Small intestine (tissue), 7 donors: ENCODE data around the gene TXNDC17. TPM values are rescaled to one million over a fixed set of nuclear protein-coding genes. Genes with fewer than 3 reads are reported as not detected.
"Not testable (repeated sequence)": the region's sequence is repeated elsewhere in the genome, so short reads cannot be mapped to it uniquely, and the experiment has no call there.

Source experiments
- DNase-seq, 2 donors: peaks; one replicate each; pipeline versions ENCODE4 v3.0.0 to v3.0.0-alpha.2; 2013
- FAIRE-seq: peaks from 2 replicates; lab custom pipeline; 2012; peaks lifted over from hg19 to GRCh38; lab: Jason Lieb, UNC
- H3K27ac ChIP-seq, 3 donors: one replicate each; pipeline ENCODE4 v1.5.1; 2013; ENCODE audit warnings: low read length in 2 of 3, mild to moderate bottlenecking in 2 of 3, control low read depth in 1 of 3, inconsistent platforms in 1 of 3, low read depth in 1 of 3, moderate library complexity in 1 of 3
- H3K27me3 ChIP-seq, 3 donors: one replicate each; pipeline ENCODE4 v1.6.1; 2013; ENCODE audit warnings: low read length in 3 of 3, inconsistent platforms in 1 of 3; ENCODE audit not compliant: control insufficient read depth in 3 of 3, insufficient read depth in 3 of 3
- H3K36me3 ChIP-seq, 3 donors: one replicate each; pipeline ENCODE4 v1.6.1; 2013; ENCODE audit warnings: low read length in 3 of 3, inconsistent platforms in 1 of 3, low read depth in 1 of 3, mild to moderate bottlenecking in 1 of 3, moderate library complexity in 1 of 3; ENCODE audit not compliant: control insufficient read depth in 3 of 3, insufficient read depth in 2 of 3
- H3K4me1 ChIP-seq, 3 donors: one replicate each; pipeline ENCODE4 v1.6.1; 2013; ENCODE audit warnings: low read length in 2 of 3, inconsistent platforms in 1 of 3, low read depth in 1 of 3, mild to moderate bottlenecking in 1 of 3, moderate library complexity in 1 of 3; ENCODE audit not compliant: control insufficient read depth in 3 of 3, insufficient read depth in 2 of 3
- H3K4me3 ChIP-seq, 3 donors: one replicate each; pipeline ENCODE4 v1.5.1; 2013; ENCODE audit warnings: low read length in 3 of 3, control low read depth in 1 of 3, inconsistent platforms in 1 of 3, low read depth in 1 of 3, mild to moderate bottlenecking in 1 of 3, moderate library complexity in 1 of 3
- H3K9me3 ChIP-seq, 2 donors: one replicate each; pipeline ENCODE4 v1.6.1; 2013; ENCODE audit warnings: low read depth in 1 of 2, low read length in 1 of 2; ENCODE audit not compliant: control insufficient read depth in 2 of 2, insufficient read depth in 1 of 2
- WGBS, 3 donors: extraction: QIAGEN DNeasy Blood & Tissue Kit; methylation state at CpG; one replicate each; pipeline ENCODE4 v1.1.7; 2013; 5-methylcytosine and 5-hydroxymethylcytosine counted together
- polyA plus RNA-seq, 4 donors: library from polyadenylated mRNA; stranded (reverse) in 3 of 4; unstranded in 1 of 4; fragments of 200-250 nt in 3 of 4; fragments of 120-200 nt in 1 of 4; gene quantifications; one replicate each; pipeline versions ENCODE4 v1.2.1 to v1.2.3, GENCODE V29; 2013
- donor health status: healthy with polysubstance abuse.
- donor health status: control.
- donor health status: control.
- donor health status: Bipolar disorder and iron deficiency.
- donor health status: healthy.

TXNDC17 gene
- polyA plus RNA-seq, 4 donors, result 137 to 647 (median 322) TPM

DNA sequence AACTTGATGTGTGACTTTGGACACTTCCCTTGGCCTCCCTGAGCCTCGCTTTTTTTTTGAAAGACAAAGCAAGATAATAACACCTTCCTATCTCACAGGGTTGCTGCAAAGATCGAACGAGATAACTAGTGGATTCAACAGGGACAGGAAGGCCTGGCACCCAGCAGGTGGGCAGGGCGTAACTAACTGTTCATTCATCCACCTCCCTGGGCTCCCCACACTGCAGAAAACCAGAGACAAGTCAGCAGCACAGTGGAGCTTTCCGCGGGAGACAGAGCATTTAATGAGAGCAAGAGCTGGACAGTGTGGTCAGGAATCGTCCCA, 43.6 kb downstream of the TXNDC17 start:
- peaks cover 0 to 2% (median 0%) of the 10 kb centered on the region in 3 donors for H3K27me3 ChIP-seq
- H3K9me3 ChIP-seq, result no peaks in the 10 kb centered on the region
- no peak overlapping the region for H3K27ac ChIP-seq
- no peaks in the 10 kb centered on the region for H3K4me1 ChIP-seq
- no peak overlapping the region for H3K4me3 ChIP-seq
- FAIRE-seq (no peak), DNase-seq (no peak)
- WGBS, 3 donors, result 54 to 61% (median 60%) methylated on average over 7 of the region's 7 CpGs
- no peaks in the 10 kb centered on the region for H3K36me3 ChIP-seq

DNA sequence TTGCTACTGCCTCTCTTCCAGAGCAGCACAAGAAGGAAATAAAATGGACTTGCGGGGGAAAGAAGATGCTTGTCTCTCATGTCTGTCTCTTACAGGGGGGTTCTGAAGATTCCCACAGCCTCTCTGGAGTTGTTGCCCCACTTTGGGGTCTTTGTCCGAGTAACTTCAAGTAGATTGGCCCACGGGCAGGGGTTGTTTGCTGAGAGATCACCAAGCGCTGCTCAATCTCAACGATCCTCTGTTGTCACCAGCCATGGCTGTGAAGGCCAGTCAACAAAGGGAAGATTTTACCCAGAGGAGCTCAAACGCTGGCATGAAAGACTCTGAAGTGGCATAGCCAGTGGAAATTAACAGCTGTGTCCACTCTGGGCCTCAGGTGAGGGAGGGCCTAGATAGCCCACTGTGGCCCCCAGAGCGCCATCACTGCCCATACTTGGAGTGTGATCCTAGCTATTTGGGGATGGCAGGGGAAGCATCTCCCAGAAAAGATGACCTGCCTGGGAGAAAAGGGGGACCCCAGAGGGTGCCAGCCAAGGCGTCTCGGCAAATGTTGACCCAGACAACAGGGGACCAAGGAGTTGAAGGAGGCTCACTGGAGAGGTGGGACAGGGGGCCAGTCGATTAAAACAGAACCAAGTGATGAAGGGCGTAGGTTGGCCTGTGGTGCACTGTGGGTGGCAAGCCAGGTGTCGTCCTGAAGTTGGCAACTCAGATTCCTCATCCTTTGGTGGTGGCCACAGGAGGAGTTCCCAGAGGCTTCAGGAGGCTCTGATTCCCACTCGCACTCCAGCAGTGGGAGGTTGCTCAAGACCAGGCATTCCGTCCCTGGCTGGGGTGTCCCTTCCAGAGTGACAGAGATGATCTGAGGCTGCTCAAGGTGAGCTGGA, 44.3 kb downstream of the TXNDC17 start:
- no peak for DNase-seq
- Histone ChIP-seq H3K4me3 (no peak overlapping the region), H3K9me3 (no peaks in the 10 kb centered on the region), H3K27me3 (peaks cover 0 to 2% (median 0%) of the 10 kb centered on the region in 3 donors), H3K36me3 (no peaks in the 10 kb centered on the region), H3K4me1 (no peaks in the 10 kb centered on the region), H3K27ac (no peak overlapping the region)
- no peak for FAIRE-seq
- 80 to 88% (median 85%) methylated on average over 14 of the region's 14 CpGs for WGBS, 3 donors

DNA sequence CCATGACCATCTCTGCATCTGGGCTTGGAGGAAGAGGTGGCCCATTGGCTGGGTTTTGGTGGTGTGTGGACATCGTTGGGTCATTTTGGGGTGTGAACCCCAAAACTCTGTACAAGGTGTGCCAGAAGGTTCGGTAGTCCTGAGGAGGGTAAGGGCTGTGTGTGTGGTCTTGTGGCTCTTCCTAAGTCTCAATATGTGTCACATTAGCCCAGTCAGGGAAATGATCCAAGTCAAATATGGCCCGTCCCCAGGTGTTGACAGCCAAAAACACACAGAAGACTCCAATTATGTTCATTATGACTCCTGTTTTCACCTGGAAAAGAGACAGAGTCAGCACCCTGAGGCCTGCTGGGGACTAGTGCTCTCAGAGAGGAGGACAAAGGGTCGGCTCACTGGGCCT, 45.2 kb downstream of the TXNDC17 start:
- Histone ChIP-seq H3K4me3 (no peak overlapping the region), H3K36me3 (no peaks in the 10 kb centered on the region), H3K4me1 (peaks cover 0 to 3% (median 0%) of the 10 kb centered on the region in 3 donors), H3K27me3 (peaks cover 0 to 2% (median 0%) of the 10 kb centered on the region in 3 donors), H3K27ac (no peak overlapping the region), H3K9me3 (no peaks in the 10 kb centered on the region)
- 83 to 90% (median 88%) methylated on average over 4 of the region's 4 CpGs for WGBS, 3 donors
- DNase-seq (no peak), FAIRE-seq (no peak)

DNA sequence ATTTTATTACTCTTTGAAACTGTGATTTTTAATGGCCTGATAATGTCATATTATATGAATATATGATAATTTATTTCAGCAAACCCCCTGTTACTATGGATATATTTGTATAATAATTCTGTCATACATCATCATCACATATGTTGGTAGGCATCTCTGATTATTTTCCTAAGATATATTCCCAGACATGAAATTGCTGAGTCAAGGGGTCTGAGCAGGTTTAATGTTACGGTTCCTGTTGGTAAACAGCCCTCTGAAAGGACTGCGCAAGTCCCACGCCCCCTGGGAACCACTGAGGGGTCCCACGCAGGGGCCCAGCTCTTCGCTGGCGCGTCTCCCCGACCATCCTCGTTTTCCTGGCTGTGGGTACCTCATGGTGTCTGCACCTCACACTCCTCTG, 48.1 kb downstream of the TXNDC17 start:
- DNase-seq, result no peak
- H3K27ac ChIP-seq, result no peak overlapping the region
- no peak overlapping the region for H3K4me3 ChIP-seq
- FAIRE-seq, result no peak
- H3K27me3 ChIP-seq, result peaks cover 0 to 2% (median 0%) of the 10 kb centered on the region in 3 donors
- no peaks in the 10 kb centered on the region for H3K36me3 ChIP-seq
- H3K4me1 ChIP-seq, result peaks cover 0 to 6% (median 0%) of the 10 kb centered on the region in 3 donors
- H3K9me3 ChIP-seq, result no peaks in the 10 kb centered on the region
- WGBS, 3 donors, result 81 to 87% (median 83%) methylated on average over 9 of the region's 9 CpGs

DNA sequence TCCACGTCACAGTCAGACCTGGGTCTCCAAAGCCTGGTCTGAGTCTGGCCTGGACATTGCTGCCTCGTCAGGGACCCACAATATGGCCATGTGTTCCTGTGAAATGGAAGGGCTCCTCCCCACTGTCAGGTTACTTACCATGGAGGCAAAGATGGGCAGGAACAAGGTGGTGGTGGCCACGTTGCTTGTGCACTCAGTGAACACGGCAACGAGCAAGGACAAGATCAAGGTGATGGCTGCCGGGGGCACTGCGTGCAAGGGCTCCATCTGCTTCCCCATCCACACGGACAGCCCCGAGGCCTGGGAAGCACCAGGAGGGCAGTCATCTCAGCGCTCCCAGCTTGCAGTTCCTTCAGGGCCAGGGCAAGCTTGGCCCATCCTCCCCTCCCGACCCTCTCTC, 49.8 kb downstream of the TXNDC17 start:
- H3K27ac ChIP-seq, result no peak overlapping the region
- no peak overlapping the region for H3K4me3 ChIP-seq
- H3K4me1 ChIP-seq, result peaks cover 0 to 6% (median 0%) of the 10 kb centered on the region in 3 donors
- whole genome bisulfite sequencing, 3 donors, result 84 to 88% (median 85%) methylated on average over 10 to 11 of the region's 11 CpGs
- H3K9me3 ChIP-seq, result no peaks in the 10 kb centered on the region
- DNase-seq, result no peak
- peaks cover 0 to 2% (median 0%) of the 10 kb centered on the region in 3 donors for H3K27me3 ChIP-seq
- H3K36me3 ChIP-seq, result no peaks in the 10 kb centered on the region
- no peak for FAIRE-seq

DNA sequence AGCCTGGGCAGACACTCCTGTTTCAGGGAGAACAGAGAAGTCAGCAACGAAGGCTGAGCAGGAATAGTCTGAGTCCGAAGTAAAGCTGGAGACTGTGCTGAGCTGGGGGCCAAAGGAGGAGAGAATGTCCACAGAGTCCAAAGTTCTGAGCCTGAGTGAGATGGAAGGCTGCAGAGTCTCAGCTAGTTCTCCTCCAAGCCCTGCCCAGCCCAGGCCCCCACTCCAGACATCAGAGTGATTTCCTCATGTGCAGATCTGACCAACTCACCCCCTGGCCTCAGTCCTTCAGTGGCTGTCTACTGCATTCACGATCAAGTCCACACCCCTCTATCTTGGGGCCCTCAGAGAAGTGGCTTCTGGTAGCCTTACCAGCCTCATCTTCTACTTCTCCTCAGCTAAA, 50.7 kb downstream of the TXNDC17 start:
- DNase-seq (peak in 1 of 2 donors; percentile 65), FAIRE-seq (no peak)
- no peaks in the 10 kb centered on the region for H3K36me3 ChIP-seq
- H3K27ac ChIP-seq, result peak overlapping the region in 1 of 3 donors; percentile 47
- 38 to 68% (median 40%) methylated on average over 3 of the region's 3 CpGs for WGBS, 3 donors
- H3K9me3 ChIP-seq, result no peaks in the 10 kb centered on the region
- peaks cover 0 to 2% (median 0%) of the 10 kb centered on the region in 3 donors for H3K27me3 ChIP-seq
- peaks cover 0 to 6% (median 0%) of the 10 kb centered on the region in 3 donors for H3K4me1 ChIP-seq
- no peak overlapping the region for H3K4me3 ChIP-seq

DNA sequence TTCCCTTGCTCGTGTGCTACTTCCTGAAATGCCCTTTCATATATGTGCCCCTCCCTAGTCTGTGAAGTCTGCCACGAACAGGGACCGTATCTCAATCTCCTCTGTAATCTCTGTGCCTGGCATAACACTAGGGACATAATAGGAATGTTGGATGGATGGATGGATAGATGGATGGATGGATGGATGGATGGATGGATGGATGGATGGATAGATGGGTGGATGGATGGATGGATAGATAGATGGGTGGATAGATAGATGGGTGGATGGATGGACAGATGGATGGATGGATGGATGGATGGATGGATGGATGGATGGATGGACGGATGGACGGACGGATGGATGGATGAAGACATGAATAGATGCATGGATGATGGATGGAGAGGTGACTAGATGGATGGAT, 51.1 kb downstream of the TXNDC17 start:
- H3K27me3 ChIP-seq, H3K9me3 ChIP-seq, FAIRE-seq, H3K4me1 ChIP-seq, DNase-seq, H3K4me3 ChIP-seq, H3K36me3 ChIP-seq: not testable (repeated sequence)
- 49 to 62% (median 58%) methylated on average over 6 of the region's 6 CpGs for WGBS, 3 donors
- H3K27ac ChIP-seq, result peak overlapping the region in 1 of 3 donors; percentile 47
